Breast epithelium (tissue), 3 donors: ENCODE results near the gene FUCA1.

Source experiments
- POLR2A ChIP-seq: fragments of 450-650 bp; IDR thresholded peaks from one replicate; pipeline ENCODE4 v1.6.1; 2016; ENCODE audit warnings: antibody characterized with exemption, mild to moderate bottlenecking, moderate library complexity
- TF ChIP-seq, protein P1 (sequence below), 3 donors: fragments of 450-650 bp; IDR thresholded peaks; one replicate each; pipeline ENCODE4 v1.5.1; 2016 to 2017; ENCODE audit warnings: antibody characterized with exemption in 3 of 3, mild to moderate bottlenecking in 3 of 3, moderate library complexity in 3 of 3

DNA sequence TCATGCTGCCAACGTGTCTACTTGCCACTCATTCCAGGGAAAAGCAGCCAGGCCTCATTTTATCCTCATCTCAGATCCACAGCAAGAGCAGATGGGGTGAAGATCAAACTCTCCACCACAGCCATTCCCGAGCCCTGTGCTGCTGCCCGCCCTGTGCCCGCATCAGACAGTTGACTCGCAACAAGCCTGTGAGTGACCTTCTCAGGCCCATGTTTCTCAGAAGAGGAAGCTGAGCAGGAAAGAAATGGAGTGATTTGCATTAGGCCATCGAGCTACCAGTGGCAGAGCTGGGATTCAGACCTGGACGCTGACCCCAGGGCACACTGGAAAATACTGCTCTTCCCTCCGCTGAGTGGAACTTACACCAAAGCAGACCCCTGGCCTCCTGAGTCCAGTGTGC, 43.8 kb upstream of the FUCA1 start:
- TF ChIP-seq, protein P1, sequence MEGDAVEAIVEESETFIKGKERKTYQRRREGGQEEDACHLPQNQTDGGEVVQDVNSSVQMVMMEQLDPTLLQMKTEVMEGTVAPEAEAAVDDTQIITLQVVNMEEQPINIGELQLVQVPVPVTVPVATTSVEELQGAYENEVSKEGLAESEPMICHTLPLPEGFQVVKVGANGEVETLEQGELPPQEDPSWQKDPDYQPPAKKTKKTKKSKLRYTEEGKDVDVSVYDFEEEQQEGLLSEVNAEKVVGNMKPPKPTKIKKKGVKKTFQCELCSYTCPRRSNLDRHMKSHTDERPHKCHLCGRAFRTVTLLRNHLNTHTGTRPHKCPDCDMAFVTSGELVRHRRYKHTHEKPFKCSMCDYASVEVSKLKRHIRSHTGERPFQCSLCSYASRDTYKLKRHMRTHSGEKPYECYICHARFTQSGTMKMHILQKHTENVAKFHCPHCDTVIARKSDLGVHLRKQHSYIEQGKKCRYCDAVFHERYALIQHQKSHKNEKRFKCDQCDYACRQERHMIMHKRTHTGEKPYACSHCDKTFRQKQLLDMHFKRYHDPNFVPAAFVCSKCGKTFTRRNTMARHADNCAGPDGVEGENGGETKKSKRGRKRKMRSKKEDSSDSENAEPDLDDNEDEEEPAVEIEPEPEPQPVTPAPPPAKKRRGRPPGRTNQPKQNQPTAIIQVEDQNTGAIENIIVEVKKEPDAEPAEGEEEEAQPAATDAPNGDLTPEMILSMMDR (IDR thresholded peaks at IDR 0.05) = no peak
- TF ChIP-seq POLR2A = no peak
